DND-41 (cell line): Measurements from ENCODE around the gene GAL.

ENCODE experiments used
- ATAC-seq: fragments of 200-7000 bp; cut with Tn5 transposase; 3 replicates; pipeline ENCODE4 v1.9.1; 2021; ENCODE audit warnings: low read depth; ENCODE audit not compliant: insufficient read depth
- DNase-seq: peaks from one replicate; pipeline ENCODE4 v3.0.0-alpha.2; 2020
- H2AFZ ChIP-seq: 2 replicates; pipeline ENCODE4 v1.6.0; 2012; ENCODE audit warnings: low read depth, low read length
- H3K27ac ChIP-seq: 2 replicates; pipeline ENCODE4 v1.5.1; 2012; ENCODE audit warnings: low read length, inconsistent platforms
- H3K27me3 ChIP-seq: fragments of 200-600 bp; sonication (generic); 2 replicates; pipeline ENCODE4 v1.6.0; 2012; ENCODE audit warnings: low read length, mild to moderate bottlenecking, inconsistent platforms; ENCODE audit not compliant: insufficient read depth, poor library complexity
- H3K36me3 ChIP-seq: 2 replicates; pipeline ENCODE4 v1.5.1; 2012; ENCODE audit warnings: low read length, inconsistent platforms; ENCODE audit not compliant: insufficient read depth
- H3K4me1 ChIP-seq: 2 replicates; pipeline ENCODE4 v1.5.1; 2012; ENCODE audit warnings: mild to moderate bottlenecking, low read length; ENCODE audit not compliant: insufficient read depth
- H3K4me2 ChIP-seq: 2 replicates; pipeline ENCODE4 v1.6.0; 2012; ENCODE audit warnings: mild to moderate bottlenecking, moderate library complexity, low read length, inconsistent platforms; ENCODE audit not compliant: insufficient read depth
- H3K4me3 ChIP-seq, 2 experiments: fragments of 200-600 bp in 1 of 2; shearing (Covaris generic) in 1 of 2; 2 replicates each; pipeline ENCODE4 v1.5.1; 2012 to 2016; ENCODE audit warnings: inconsistent platforms in 2 of 2, low read length in 2 of 2, mild to moderate bottlenecking in 2 of 2, low read depth in 1 of 2, moderate library complexity in 1 of 2
- H3K79me2 ChIP-seq: 2 replicates; pipeline ENCODE4 v1.6.0; 2012; ENCODE audit warnings: low read length, inconsistent platforms; ENCODE audit not compliant: insufficient read depth
- H3K9ac ChIP-seq: 2 replicates; pipeline ENCODE4 v1.6.0; 2012; ENCODE audit warnings: low read depth, mild to moderate bottlenecking, inconsistent platforms, low read length, moderate library complexity
- H3K9me3 ChIP-seq: 2 replicates; pipeline ENCODE4 v1.5.1; 2012; ENCODE audit warnings: low read length, moderate library complexity, mild to moderate bottlenecking, inconsistent platforms; ENCODE audit not compliant: insufficient read depth, severe bottlenecking
- H4K20me1 ChIP-seq: 2 replicates; pipeline ENCODE4 v1.6.0; 2012; ENCODE audit warnings: low read length; ENCODE audit not compliant: insufficient read depth
- CTCF ChIP-seq: IDR thresholded peaks from 2 replicates; pipeline ENCODE4 v1.5.1; 2012; ENCODE audit warnings: borderline replicate concordance, low read length, moderate library complexity, mild to moderate bottlenecking; ENCODE audit not compliant: poor library complexity, severe bottlenecking; ENCODE audit errors: extremely low read depth
- EZH2 ChIP-seq: IDR thresholded peaks from 3 replicates; pipeline ENCODE4 v1.6.1; 2012; ENCODE audit warnings: borderline replicate concordance, low read depth, mild to moderate bottlenecking, moderate library complexity, low read length, inconsistent platforms; ENCODE audit not compliant: severe bottlenecking

The GAL gene

GRCh38 chr11:68659158-68659921 lies 25.0 kb upstream of the GAL start:
- TF ChIP-seq EZH2 (no peak), CTCF (no peak)
- H3K4me2 ChIP-seq: no peak overlapping the region
- no peaks in the 10 kb centered on the region for H3K9me3 ChIP-seq
- no peak overlapping the region for H3K9ac ChIP-seq
- H3K79me2 ChIP-seq: no peaks in the 10 kb centered on the region
- H3K4me3 ChIP-seq: no peak overlapping the region
- DNase-seq (no peak), ATAC-seq (no peak)
- no peak overlapping the region for H2AFZ ChIP-seq
- H3K36me3 ChIP-seq: no peaks in the 10 kb centered on the region
- no peak overlapping the region for H3K27ac ChIP-seq
- H4K20me1 ChIP-seq: no peaks in the 10 kb centered on the region
- H3K27me3 ChIP-seq: no peaks in the 10 kb centered on the region
- no peaks in the 10 kb centered on the region for H3K4me1 ChIP-seq

- H3K36me3 ChIP-seq: no peaks in the 10 kb centered on the region
- H3K4me1 ChIP-seq: no peaks in the 10 kb centered on the region
- ATAC-seq (no peak), DNase-seq (no peak)
- no peak overlapping the region for H3K4me2 ChIP-seq
- no peak overlapping the region for H3K9ac ChIP-seq
- H3K27ac ChIP-seq: no peak overlapping the region
- H3K4me3 ChIP-seq: no peak overlapping the region
- H4K20me1 ChIP-seq: no peaks in the 10 kb centered on the region
- H3K9me3 ChIP-seq: no peaks in the 10 kb centered on the region
- TF ChIP-seq EZH2 (no peak), CTCF (no peak)
- H2AFZ ChIP-seq: no peak overlapping the region
- no peaks in the 10 kb centered on the region for H3K79me2 ChIP-seq
- no peaks in the 10 kb centered on the region for H3K27me3 ChIP-seq
Observed at GRCh38 chr11:68660066-68660810, 24.1 kb upstream of the GAL start.

GRCh38 chr11:68661014-68661413 lies 23.3 kb upstream of the GAL start:
- Histone ChIP-seq H2AFZ (no peak overlapping the region), H3K79me2 (no peaks in the 10 kb centered on the region), H3K4me1 (no peaks in the 10 kb centered on the region), H3K27me3 (no peaks in the 10 kb centered on the region), H4K20me1 (no peaks in the 10 kb centered on the region), H3K27ac (no peak overlapping the region), H3K4me3 (no peak overlapping the region), H3K4me2 (no peak overlapping the region), H3K9ac (no peak overlapping the region), H3K9me3 (no peaks in the 10 kb centered on the region), H3K36me3 (no peaks in the 10 kb centered on the region)
- TF ChIP-seq CTCF: no peak
- TF ChIP-seq EZH2: no peak
- ATAC-seq (no peak), DNase-seq (no peak)
